ENCODE data around the gene ADCY2. TPM values are rescaled to one million over a fixed set of nuclear protein-coding genes. Genes with fewer than 3 reads are reported as not detected.

The ADCY2 gene
- total RNA-seq, 1 donor from 2014 or later, result 0.59 TPM

DNA sequence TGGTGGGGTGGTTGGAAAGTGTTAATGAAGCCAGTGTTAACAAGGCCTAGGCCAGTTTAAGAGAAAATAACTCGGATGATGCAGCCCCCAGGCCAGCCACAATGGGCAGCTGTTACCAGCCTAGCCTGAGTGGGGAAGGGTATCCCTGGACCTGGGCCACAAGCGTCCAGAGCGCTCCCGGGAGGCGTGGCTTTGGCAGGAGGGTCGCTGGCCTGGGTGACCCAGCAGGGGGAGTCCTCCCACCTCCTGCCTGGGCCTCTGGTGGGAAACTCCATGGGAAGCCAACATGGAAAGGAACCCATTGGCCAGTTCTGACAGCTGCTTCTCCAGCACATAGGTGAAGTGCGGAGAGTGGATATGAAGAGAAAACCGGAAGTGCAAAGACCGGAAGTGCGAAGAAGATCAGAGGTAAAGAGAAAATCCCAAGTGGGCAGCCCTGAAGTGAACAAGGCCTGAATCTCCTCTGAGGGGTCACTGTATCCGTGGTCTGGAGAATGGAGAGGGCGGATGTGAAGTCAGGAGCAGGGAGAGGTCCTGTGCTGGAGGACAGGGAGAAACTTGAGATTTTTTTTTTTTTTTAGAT is 79.0 kb downstream of the ADCY2 start:
- DNase-seq, result no peak
- ATAC-seq, result no peak
- no peak for TF ChIP-seq CTCF (IDR thresholded peaks at IDR 0.05)

DNA sequence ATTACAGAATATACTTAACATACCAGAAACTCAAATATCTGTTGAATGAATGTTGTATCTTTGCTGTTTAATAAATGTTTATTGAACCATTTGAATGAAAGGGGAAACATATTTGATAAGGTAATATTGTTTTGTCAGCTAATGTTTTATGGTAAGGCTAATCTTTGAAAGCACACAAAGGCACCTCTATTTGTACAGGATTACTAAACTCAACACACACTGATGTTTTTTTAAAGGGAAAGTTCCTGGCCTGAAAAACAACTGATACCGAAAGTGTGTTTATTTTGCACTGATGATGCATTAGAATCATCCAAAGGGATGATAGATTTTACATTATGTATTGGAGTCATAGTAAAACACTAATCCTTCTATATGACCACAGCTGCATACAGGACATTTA is 82.5 kb downstream of the ADCY2 start:
- TF ChIP-seq CTCF (IDR thresholded peaks at IDR 0.05), result no peak
- Histone ChIP-seq H3K27ac (no peak overlapping the region), H3K4me3 (no peak overlapping the region), H3K4me1 (no peaks in the 10 kb centered on the region), H3K36me3 (no peaks in the 10 kb centered on the region), H3K9me3 (no peaks in the 10 kb centered on the region), H3K27me3 (ENCODE audit: low read depth) (no peaks in the 10 kb centered on the region)
- intact Hi-C loops (cut with DNase I), result no loop called here
- ATAC-seq (no peak), DNase-seq (no peak)

More for the DNA sequence above, 79.0 kb downstream of the ADCY2 start:
- Histone ChIP-seq H3K9me3 (no peaks in the 10 kb centered on the region), H3K36me3 (no peaks in the 10 kb centered on the region), H3K27ac (no peak overlapping the region), H3K27me3 (ENCODE audit: low read depth) (no peaks in the 10 kb centered on the region), H3K4me3 (no peak overlapping the region), H3K4me1 (no peaks in the 10 kb centered on the region)
- intact Hi-C loops (cut with DNase I), result no loop called here

DNA sequence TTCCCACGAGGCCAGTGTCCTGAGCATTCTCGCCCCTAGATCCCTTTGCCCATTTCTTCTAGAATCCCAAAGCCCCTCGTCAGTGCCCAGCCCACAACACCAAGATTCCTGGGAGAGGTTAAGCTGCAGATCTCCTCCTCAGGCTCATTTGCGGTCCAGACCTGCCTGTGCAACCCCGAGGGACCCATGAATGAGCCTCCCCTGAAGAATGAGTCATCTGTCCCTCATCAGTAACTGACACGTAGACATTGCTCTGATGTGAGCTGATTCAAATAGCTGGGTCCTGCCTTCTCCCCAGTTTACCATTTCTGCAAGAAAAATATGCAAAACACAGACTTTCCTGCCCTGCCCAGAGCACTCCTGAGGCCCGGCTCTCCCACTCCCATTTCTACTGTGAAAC is 92.8 kb downstream of the ADCY2 start:
- intact Hi-C loops (cut with DNase I), result no loop called here
- ATAC-seq, result no peak
- no peaks in the 10 kb centered on the region for H3K4me1 ChIP-seq
- no peaks in the 10 kb centered on the region for H3K9me3 ChIP-seq
- peaks cover under 1% of the 10 kb centered on the region for H3K27me3 ChIP-seq (ENCODE audit: low read depth)
- no peaks in the 10 kb centered on the region for H3K36me3 ChIP-seq
- H3K27ac ChIP-seq, result no peak overlapping the region
- TF ChIP-seq CTCF (IDR thresholded peaks at IDR 0.05), result no peak
- DNase-seq, result no peak
- H3K4me3 ChIP-seq, result no peak overlapping the region

DNA sequence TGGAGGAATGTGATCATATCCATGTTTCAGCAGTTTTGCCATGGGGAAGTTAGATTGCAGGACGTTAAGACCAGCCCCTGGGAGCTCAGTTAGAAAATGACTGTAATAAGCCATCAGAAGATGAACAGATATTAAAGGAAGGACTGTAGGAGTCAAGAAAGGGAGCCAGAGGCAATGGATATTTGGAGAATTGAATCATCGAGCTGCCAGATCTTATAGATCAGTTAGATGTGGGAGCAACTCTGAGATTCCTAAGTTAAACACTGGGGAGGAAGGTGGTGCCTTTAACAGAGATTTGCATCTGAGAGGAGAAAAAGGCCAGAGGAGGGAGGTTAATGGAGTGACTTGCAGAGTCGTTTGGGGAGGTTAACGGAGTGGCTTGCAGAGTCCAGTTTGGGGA is 96.4 kb downstream of the ADCY2 start:
- Histone ChIP-seq H3K4me1 (no peaks in the 10 kb centered on the region), H3K27ac (no peak overlapping the region), H3K36me3 (no peaks in the 10 kb centered on the region), H3K27me3 (ENCODE audit: low read depth) (peaks cover 3% of the 10 kb centered on the region), H3K9me3 (no peaks in the 10 kb centered on the region), H3K4me3 (no peak overlapping the region)
- intact Hi-C loops (cut with DNase I), result no loop called here
- no peak for TF ChIP-seq CTCF (IDR thresholded peaks at IDR 0.05)
- ATAC-seq (no peak), DNase-seq (no peak)

- H3K9me3 ChIP-seq, result no peaks in the 10 kb centered on the region
- intact Hi-C loops (cut with DNase I), result no loop called here
- ATAC-seq (no peak), DNase-seq (no peak)
- peaks cover 3% of the 10 kb centered on the region for H3K27me3 ChIP-seq (ENCODE audit: low read depth)
- no peaks in the 10 kb centered on the region for H3K36me3 ChIP-seq
- H3K27ac ChIP-seq, result no peak overlapping the region
- TF ChIP-seq CTCF (IDR thresholded peaks at IDR 0.05), result no peak
- no peak overlapping the region for H3K4me3 ChIP-seq
- H3K4me1 ChIP-seq, result no peaks in the 10 kb centered on the region
Observed at GRCh38 chr5:7493081-7493480, 97.1 kb downstream of the ADCY2 start.

- Histone ChIP-seq H3K9me3 (no peaks in the 10 kb centered on the region), H3K36me3 (no peaks in the 10 kb centered on the region), H3K27me3 (ENCODE audit: low read depth) (peaks cover 3% of the 10 kb centered on the region), H3K4me3 (no peak overlapping the region), H3K4me1 (no peaks in the 10 kb centered on the region), H3K27ac (no peak overlapping the region)
- no peak for DNase-seq
- TF ChIP-seq CTCF (IDR thresholded peaks at IDR 0.05), result no peak
- intact Hi-C loops (cut with DNase I), result no loop called here
- ATAC-seq, result no peak
Observed at GRCh38 chr5:7493622-7494021, 97.7 kb downstream of the ADCY2 start.
